Measurements from ENCODE around the gene SLC13A3. TPM values are rescaled to one million over a fixed set of nuclear protein-coding genes. Genes with fewer than 3 reads are reported as not detected.

Gene SLC13A3
- total RNA-seq, 1 donor from 2014 or later, result 0.66 TPM

GRCh38 chr20:46657618-46658017, 6.4 kb upstream of the SLC13A3 start:
- H3K4me1 ChIP-seq (ENCODE audit: insufficient read depth, low read length), result no peaks in the 10 kb centered on the region
- no peak overlapping the region for H2AFZ ChIP-seq (ENCODE audit: low read depth, low read length)
- FAIRE-seq (no peak), DNase-seq (ENCODE audit: low read depth) (no peak)
- H3K27ac ChIP-seq (ENCODE audit: low read depth, low read length), result no peak overlapping the region
- Mint-ChIP-seq H3K4me1 (ENCODE audit: low read depth, unreplicated experiment) (no peaks in the 10 kb centered on the region), H3K9me3 (ENCODE audit: unreplicated experiment) (peaks cover 10% of the 10 kb centered on the region), H3K36me3 (ENCODE audit: low read depth, unreplicated experiment) (peaks cover 4% of the 10 kb centered on the region), H3K4me3 (ENCODE audit: unreplicated experiment) (no peak overlapping the region), H3K27me3 (ENCODE audit: low read depth, unreplicated experiment) (peaks cover 3% of the 10 kb centered on the region), H3K27ac (ENCODE audit: unreplicated experiment) (no peak overlapping the region)
- H3K9ac ChIP-seq (ENCODE audit: low read length), result no peak overlapping the region
- no peak overlapping the region for H3K4me3 ChIP-seq (ENCODE audit: insufficient read depth, low read depth, low read length)
- H3K9me3 ChIP-seq (ENCODE audit: insufficient read depth, low read depth, low read length), result no peaks in the 10 kb centered on the region
- no peak overlapping the region for H3K4me2 ChIP-seq (ENCODE audit: low read length)
- TF ChIP-seq EZH2 (IDR thresholded peaks at IDR 0.05; ENCODE audit: insufficient read depth, low read length), result no peak
- TF ChIP-seq, protein P1, sequence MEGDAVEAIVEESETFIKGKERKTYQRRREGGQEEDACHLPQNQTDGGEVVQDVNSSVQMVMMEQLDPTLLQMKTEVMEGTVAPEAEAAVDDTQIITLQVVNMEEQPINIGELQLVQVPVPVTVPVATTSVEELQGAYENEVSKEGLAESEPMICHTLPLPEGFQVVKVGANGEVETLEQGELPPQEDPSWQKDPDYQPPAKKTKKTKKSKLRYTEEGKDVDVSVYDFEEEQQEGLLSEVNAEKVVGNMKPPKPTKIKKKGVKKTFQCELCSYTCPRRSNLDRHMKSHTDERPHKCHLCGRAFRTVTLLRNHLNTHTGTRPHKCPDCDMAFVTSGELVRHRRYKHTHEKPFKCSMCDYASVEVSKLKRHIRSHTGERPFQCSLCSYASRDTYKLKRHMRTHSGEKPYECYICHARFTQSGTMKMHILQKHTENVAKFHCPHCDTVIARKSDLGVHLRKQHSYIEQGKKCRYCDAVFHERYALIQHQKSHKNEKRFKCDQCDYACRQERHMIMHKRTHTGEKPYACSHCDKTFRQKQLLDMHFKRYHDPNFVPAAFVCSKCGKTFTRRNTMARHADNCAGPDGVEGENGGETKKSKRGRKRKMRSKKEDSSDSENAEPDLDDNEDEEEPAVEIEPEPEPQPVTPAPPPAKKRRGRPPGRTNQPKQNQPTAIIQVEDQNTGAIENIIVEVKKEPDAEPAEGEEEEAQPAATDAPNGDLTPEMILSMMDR (IDR thresholded peaks at IDR 0.05; ENCODE audit: insufficient read depth, low read depth, low read length), result no peak
- H3K36me3 ChIP-seq (ENCODE audit: insufficient read depth, low read length), result no peaks in the 10 kb centered on the region
- H3K79me2 ChIP-seq (ENCODE audit: insufficient read depth, low read length), result no peaks in the 10 kb centered on the region
- no peaks in the 10 kb centered on the region for H3K27me3 ChIP-seq (ENCODE audit: insufficient read depth, low read length)
- no peaks in the 10 kb centered on the region for H4K20me1 ChIP-seq (ENCODE audit: insufficient read depth, low read length)

- Mint-ChIP-seq H3K4me1 (ENCODE audit: low read depth, unreplicated experiment) (no peaks in the 10 kb centered on the region), H3K27me3 (ENCODE audit: low read depth, unreplicated experiment) (peaks cover 3% of the 10 kb centered on the region), H3K9me3 (ENCODE audit: unreplicated experiment) (peaks cover 10% of the 10 kb centered on the region), H3K27ac (ENCODE audit: unreplicated experiment) (no peak overlapping the region), H3K36me3 (ENCODE audit: low read depth, unreplicated experiment) (peaks cover 4% of the 10 kb centered on the region), H3K4me3 (ENCODE audit: unreplicated experiment) (no peak overlapping the region)
- H2AFZ ChIP-seq (ENCODE audit: low read depth, low read length), result no peak overlapping the region
- H4K20me1 ChIP-seq (ENCODE audit: insufficient read depth, low read length), result no peaks in the 10 kb centered on the region
- H3K9me3 ChIP-seq (ENCODE audit: insufficient read depth, low read depth, low read length), result no peaks in the 10 kb centered on the region
- no peak overlapping the region for H3K4me3 ChIP-seq (ENCODE audit: insufficient read depth, low read depth, low read length)
- FAIRE-seq (no peak), DNase-seq (ENCODE audit: low read depth) (no peak)
- no peaks in the 10 kb centered on the region for H3K36me3 ChIP-seq (ENCODE audit: insufficient read depth, low read length)
- H3K27ac ChIP-seq (ENCODE audit: low read depth, low read length), result no peak overlapping the region
- H3K4me1 ChIP-seq (ENCODE audit: insufficient read depth, low read length), result no peaks in the 10 kb centered on the region
- TF ChIP-seq EZH2 (IDR thresholded peaks at IDR 0.05; ENCODE audit: insufficient read depth, low read length), result no peak
- TF ChIP-seq, protein P1 (IDR thresholded peaks at IDR 0.05; ENCODE audit: insufficient read depth, low read depth, low read length), result no peak
- H3K79me2 ChIP-seq (ENCODE audit: insufficient read depth, low read length), result no peaks in the 10 kb centered on the region
- H3K9ac ChIP-seq (ENCODE audit: low read length), result no peak overlapping the region
- no peak overlapping the region for H3K4me2 ChIP-seq (ENCODE audit: low read length)
- H3K27me3 ChIP-seq (ENCODE audit: insufficient read depth, low read length), result no peaks in the 10 kb centered on the region
These were observed 5.9 kb upstream of the SLC13A3 start for GRCh38 chr20:46657137-46657536.

- Histone ChIP-seq H2AFZ (ENCODE audit: low read depth, low read length) (no peak overlapping the region), H3K27me3 (ENCODE audit: insufficient read depth, low read length) (peaks cover 17% of the 10 kb centered on the region), H3K4me3 (ENCODE audit: insufficient read depth, low read depth, low read length) (no peak overlapping the region), H3K79me2 (ENCODE audit: insufficient read depth, low read length) (no peaks in the 10 kb centered on the region), H3K9me3 (ENCODE audit: insufficient read depth, low read depth, low read length) (no peaks in the 10 kb centered on the region), H3K9ac (ENCODE audit: low read length) (no peak overlapping the region), H4K20me1 (ENCODE audit: insufficient read depth, low read length) (no peaks in the 10 kb centered on the region), H3K36me3 (ENCODE audit: insufficient read depth, low read length) (no peaks in the 10 kb centered on the region), H3K27ac (ENCODE audit: low read depth, low read length) (no peak overlapping the region), H3K4me1 (ENCODE audit: insufficient read depth, low read length) (no peaks in the 10 kb centered on the region), H3K4me2 (ENCODE audit: low read length) (no peak overlapping the region)
- Mint-ChIP-seq H3K9me3 (ENCODE audit: unreplicated experiment) (peaks cover 8% of the 10 kb centered on the region), H3K36me3 (ENCODE audit: low read depth, unreplicated experiment) (peaks cover 4% of the 10 kb centered on the region), H3K27ac (ENCODE audit: unreplicated experiment) (no peak overlapping the region), H3K4me3 (ENCODE audit: unreplicated experiment) (no peak overlapping the region), H3K27me3 (ENCODE audit: low read depth, unreplicated experiment) (peaks cover 25% of the 10 kb centered on the region), H3K4me1 (ENCODE audit: low read depth, unreplicated experiment) (no peaks in the 10 kb centered on the region)
- no peak for TF ChIP-seq EZH2 (IDR thresholded peaks at IDR 0.05; ENCODE audit: insufficient read depth, low read length)
- TF ChIP-seq, protein P1 (IDR thresholded peaks at IDR 0.05; ENCODE audit: insufficient read depth, low read depth, low read length), result no peak
- no peak for FAIRE-seq
- DNase-seq (ENCODE audit: low read depth), result peak; percentile 3
These were observed 1.4 kb upstream of the SLC13A3 start for GRCh38 chr20:46652699-46653098.

Measured in astrocyte (in vitro differentiated cells and primary cell).